Coronary artery (tissue), 2 donors: ENCODE measurements around the gene TAGLN2.

Experiments
- DNase-seq: peaks from one replicate; pipeline ENCODE4 v3.0.0-alpha.2; 2017; ENCODE audit warnings: low spot score
- H3K27ac ChIP-seq, 2 donors: fragments of 200-600 bp; sonication (generic); one replicate each; pipeline ENCODE4 v1.5.1; 2016 to 2019
- H3K4me3 ChIP-seq: fragments of 200-600 bp; sonication (generic); 2 replicates; pipeline ENCODE4 v1.5.1; 2016; ENCODE audit warnings: mild to moderate bottlenecking, moderate library complexity
- CTCF ChIP-seq: fragments of 200-600 bp; sonication (generic); IDR thresholded peaks from one replicate; pipeline ENCODE4 v1.5.1; 2019; ENCODE audit warnings: antibody characterized with exemption

The TAGLN2 gene

GRCh38 chr1:159943908-159944622 is 18.8 kb upstream of the TAGLN2 start:
- DNase-seq: peak; percentile 47
- no peak overlapping the region for H3K4me3 ChIP-seq

DNA sequence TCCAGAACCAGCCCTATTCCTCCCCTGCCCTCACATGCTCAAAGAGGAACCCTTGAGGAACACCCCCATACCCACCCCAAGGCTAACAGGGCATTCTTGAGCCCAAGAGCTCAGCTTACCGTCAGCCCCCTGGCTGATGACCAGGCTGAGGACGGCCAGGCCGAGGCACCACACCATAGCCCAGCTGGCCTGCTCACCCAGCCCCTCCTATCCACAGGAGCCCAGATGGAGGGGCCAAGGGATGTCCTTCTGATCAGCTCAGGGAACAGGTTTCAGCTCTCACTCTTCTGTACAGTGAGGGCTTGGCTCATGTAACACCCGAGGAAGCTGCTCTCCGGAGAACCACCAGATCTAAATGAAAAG is 18.0 kb upstream of the TAGLN2 start:
- Histone ChIP-seq H3K27ac (no peak overlapping the region), H3K4me3 (no peak overlapping the region)
- peak; percentile 35 for DNase-seq
- no peak for TF ChIP-seq CTCF

More at GRCh38 chr1:159943908-159944622, 18.8 kb upstream of the TAGLN2 start:
- no peak for TF ChIP-seq CTCF
- no peak overlapping the region for H3K27ac ChIP-seq

- no peak for TF ChIP-seq CTCF
- no peak for DNase-seq
- no peak overlapping the region for H3K27ac ChIP-seq
- no peak overlapping the region for H3K4me3 ChIP-seq
Measured at GRCh38 chr1:159942632-159943277, 17.4 kb upstream of the TAGLN2 start.

- Histone ChIP-seq H3K27ac (no peak overlapping the region), H3K4me3 (no peak overlapping the region)
- no peak for DNase-seq
- no peak for TF ChIP-seq CTCF
Measured at GRCh38 chr1:159941591-159942560, 16.6 kb upstream of the TAGLN2 start.

- DNase-seq: no peak
- Histone ChIP-seq H3K4me3 (no peak overlapping the region), H3K27ac (no peak overlapping the region)
- no peak for TF ChIP-seq CTCF
Measured at GRCh38 chr1:159941141-159941540, 15.8 kb upstream of the TAGLN2 start.

GRCh38 chr1:159940006-159940620 is 14.8 kb upstream of the TAGLN2 start:
- TF ChIP-seq CTCF: no peak
- H3K4me3 ChIP-seq: no peak overlapping the region
- no peak for DNase-seq
- no peak overlapping the region for H3K27ac ChIP-seq
